ENCODE results near the gene FAM168A. TPM values are rescaled to one million over a fixed set of nuclear protein-coding genes. Genes with fewer than 3 reads are reported as not detected.

The FAM168A gene
- total RNA-seq, 1 donor from 2014 or later, result 22.6 TPM

DNA sequence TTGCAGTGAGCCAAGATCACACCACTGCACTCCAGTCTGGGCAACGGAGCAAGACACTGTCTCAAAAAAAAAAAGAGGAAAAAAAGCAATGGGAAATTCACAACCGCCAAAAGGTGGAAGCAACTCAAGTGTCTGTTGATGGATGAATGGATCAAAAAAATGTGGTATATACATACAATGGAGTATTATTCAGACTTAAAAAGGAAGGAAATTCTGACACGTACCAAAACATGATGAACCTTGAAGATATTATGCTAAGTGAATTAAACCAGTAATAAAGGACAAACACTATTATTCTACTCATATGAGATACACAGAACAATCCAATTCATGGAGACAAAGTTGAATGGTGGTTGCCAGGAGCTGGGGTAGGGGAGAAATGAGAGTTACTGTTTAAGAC lies 40.9 kb downstream of the FAM168A start:
- DNase-seq (ENCODE audit: low spot score), result no peak

- no peak for DNase-seq (ENCODE audit: low spot score)
Observed at GRCh38 chr11:73555615-73556014, 42.3 kb downstream of the FAM168A start.

DNA sequence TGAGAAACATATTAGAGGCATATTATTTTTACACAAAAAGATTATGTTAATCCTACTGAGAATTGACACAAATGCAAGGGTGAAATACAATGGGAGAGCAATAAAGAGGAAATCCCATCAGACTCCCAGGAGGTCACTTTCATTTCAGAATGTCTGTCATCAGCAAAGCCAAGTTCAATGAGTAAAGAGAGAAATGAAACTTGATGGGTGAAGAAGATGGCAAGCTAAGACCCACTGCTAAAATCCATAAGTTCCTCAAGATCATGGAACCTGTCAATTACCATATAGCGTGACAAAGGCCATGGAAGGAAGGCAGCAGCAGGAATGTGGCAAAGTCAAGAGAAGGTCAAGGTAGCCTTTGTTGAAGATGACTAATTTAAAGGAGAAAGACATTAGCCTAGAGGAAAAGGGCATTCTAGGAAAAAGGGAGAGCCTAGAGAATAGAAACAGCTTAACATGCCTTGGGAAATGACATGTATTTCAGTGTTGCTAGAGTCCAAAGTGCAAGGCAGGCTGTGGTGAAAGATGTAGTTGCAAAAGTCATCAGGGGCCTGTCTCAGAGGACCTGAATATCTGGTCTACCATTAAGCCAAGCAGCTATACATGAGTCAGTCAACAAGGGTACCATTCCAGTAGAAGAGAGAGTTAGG lies 43.1 kb downstream of the FAM168A start:
- no peak for DNase-seq (ENCODE audit: low spot score)

DNA sequence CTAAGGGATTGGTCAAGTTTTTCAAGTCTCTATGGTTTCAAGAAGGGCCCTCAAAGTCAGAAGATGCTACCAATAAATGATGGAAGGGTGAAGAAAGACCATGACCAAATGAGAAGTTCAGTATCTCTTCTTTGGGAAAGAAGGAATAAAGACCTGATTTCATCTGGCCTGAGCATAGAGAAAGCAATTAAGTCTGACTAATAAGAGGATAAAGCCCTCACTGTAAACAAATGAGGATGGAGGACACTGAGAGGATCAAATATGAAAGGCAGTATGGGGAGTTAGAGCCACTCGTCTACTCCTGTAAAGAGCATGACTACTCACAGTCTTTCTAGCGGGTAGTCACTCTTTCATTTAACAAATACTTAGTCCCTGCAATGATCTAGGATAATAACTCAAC lies 44.6 kb downstream of the FAM168A start:
- DNase-seq (ENCODE audit: low spot score), result no peak

- no peak for DNase-seq (ENCODE audit: low spot score)
Observed at GRCh38 chr11:73551677-73552076, 46.2 kb downstream of the FAM168A start.

- DNase-seq (ENCODE audit: low spot score), result no peak
Observed at GRCh38 chr11:73549376-73549775, 48.5 kb downstream of the FAM168A start.

- DNase-seq (ENCODE audit: low spot score), result no peak
Observed at GRCh38 chr11:73547706-73548595, 50.0 kb downstream of the FAM168A start.

DNA sequence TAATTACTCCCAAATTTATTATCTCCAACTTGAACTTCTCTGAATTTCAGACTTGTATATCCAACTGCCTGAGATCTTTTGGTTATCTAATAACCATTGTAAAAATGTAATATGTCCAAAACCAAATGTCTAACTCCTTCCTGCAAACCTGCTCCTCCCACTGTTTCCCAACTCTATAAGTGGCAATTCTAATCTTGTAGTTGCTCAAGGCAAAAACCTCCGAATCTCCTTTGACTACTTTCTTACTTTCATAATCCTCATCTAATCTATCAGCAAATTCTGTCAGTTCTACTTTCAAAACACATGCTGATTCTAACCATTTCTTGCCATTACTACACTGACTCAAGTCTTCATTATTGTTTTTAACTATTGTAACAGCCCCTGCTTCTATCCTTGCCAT lies 55.7 kb downstream of the FAM168A start:
- DNase-seq (ENCODE audit: low spot score), result no peak

- DNase-seq (ENCODE audit: low spot score), result peak; percentile 13
Observed at GRCh38 chr11:73539506-73540084, 58.3 kb downstream of the FAM168A start.

GRCh38 chr11:73538381-73538872 lies 59.5 kb downstream of the FAM168A start:
- no peak for DNase-seq (ENCODE audit: low spot score)

DNA sequence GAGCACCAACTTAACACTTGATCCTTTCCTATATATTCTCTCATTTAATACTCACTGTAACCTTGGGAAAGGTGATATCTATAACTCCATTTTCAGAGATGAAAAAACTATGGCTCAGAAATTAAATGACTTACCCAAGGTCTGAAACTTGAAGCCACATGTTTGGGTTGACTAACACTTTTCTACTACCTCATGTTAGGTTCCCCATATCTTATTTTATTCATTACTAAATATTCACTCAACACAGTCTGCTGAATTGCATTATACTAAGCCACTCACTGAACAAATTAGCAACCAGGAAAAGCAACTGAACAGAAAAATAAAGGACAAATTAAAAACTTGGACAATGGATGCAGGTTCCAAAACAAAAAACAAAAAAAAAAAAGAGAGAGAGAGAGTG lies 59.9 kb downstream of the FAM168A start:
- DNase-seq (ENCODE audit: low spot score), result no peak

- DNase-seq (ENCODE audit: low spot score), result no peak
Observed at GRCh38 chr11:73536961-73537360, 61.0 kb downstream of the FAM168A start.

DNA sequence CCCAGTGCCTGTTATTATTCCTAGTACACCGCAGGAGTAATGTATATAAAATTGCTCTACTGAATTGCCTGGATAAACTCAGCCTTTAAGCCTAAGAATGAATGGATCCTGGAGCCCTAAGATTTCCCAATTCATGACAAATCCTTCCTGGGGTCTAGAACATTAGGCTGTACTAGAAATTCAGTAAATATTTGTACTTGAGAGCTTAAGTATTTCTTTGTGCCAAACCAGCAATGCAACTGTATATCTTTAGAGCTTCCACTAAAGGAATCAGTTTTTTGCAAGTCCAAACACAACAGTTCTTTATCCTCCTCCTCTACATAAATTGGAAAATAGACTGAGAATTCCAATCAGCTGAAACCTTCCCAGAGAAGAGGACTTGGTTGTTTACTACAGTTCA lies 65.6 kb downstream of the FAM168A start:
- no peak for DNase-seq (ENCODE audit: low spot score)

DNA sequence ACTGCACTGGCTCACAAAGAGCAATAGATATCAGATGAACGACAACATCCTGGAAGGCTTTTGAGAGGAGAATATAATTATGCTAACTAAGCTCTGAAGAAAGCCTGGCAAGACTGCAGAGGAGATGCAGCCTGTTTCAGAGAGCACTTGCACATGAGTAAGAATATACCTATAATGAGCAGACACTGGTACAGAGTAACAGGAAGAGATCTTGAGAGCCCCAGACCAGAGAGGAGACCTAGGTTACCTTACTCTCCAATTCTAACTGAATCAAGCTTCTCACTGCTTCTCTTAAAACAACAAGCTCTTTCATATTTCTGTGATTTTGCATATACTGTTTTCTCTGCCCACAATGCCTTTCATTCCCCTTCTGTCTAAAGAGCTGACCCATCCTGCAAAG lies 66.5 kb downstream of the FAM168A start:
- no peak for DNase-seq (ENCODE audit: low spot score)

DNA sequence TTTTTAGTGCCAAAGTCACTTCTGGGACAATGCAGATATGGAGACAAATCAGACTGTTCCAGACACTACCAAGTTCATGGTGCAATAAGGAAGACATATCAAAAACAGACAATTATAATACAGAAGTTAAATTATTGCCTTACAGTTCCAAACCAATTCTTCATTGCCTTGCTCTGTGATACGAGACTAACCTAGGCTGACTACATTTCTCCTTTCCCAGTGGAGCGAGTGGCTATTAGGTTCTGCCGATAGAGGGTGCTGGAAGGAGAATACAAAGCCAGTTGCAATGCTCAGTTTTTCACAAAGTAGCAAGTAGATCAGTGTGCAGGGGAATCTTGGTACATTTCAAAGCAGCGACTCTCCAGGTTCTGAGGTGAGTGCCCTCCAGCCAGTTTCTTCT lies 67.8 kb downstream of the FAM168A start:
- DNase-seq (ENCODE audit: low spot score), result no peak

GRCh38 chr11:73529204-73529530 lies 68.7 kb downstream of the FAM168A start:
- no peak for DNase-seq (ENCODE audit: low spot score)

- peak; percentile 8 for DNase-seq (ENCODE audit: low spot score)
Observed at GRCh38 chr11:73528483-73529203, 69.3 kb downstream of the FAM168A start.

DNA sequence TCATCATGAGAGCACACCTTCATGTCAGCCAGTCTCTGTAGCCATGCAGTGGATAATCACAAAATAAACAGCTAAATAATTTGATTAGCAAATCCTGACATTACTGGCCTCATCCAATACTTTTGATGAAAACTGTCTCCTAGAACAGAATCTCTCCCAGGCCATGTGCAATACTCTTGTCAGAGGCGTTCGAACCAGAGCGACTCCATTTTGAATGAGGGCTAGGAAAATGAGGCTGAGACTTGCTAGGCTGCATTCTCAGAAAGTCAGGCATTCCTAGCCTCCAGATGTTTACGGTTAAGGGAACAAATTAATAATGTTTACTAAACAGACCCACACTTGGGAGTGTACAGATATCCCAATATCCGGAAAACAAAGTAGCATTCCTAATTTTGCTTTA lies 69.9 kb downstream of the FAM168A start:
- DNase-seq (ENCODE audit: low spot score), result no peak

GRCh38 chr11:73525611-73526010 lies 72.3 kb downstream of the FAM168A start:
- no peak for DNase-seq (ENCODE audit: low spot score)

DNA sequence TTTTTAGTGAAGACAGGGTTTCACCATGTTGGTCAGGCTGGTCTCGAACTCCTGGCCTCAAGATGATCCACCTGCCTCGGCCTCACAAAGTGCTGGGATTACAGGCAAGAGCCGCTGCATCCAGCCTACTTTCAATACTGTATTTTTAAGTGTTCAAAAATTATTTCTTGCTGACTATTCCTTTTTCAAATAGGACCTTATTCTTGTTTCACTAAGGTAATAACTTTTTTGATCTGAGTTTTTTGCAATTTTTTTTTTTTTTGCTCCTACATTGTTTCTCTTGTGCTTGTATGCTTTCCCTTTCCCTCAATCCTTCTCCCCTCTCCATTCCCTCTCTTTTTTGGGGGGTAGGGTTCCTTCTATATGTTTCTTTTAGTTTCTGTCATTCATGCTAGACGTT lies 73.1 kb downstream of the FAM168A start:
- DNase-seq (ENCODE audit: low spot score), result no peak

GRCh38 chr11:73521621-73522020 lies 76.3 kb downstream of the FAM168A start:
- no peak for DNase-seq (ENCODE audit: low spot score)
